ENCODE measurements around the gene RPS28.
"Not testable (repeated sequence)": the region's sequence is repeated elsewhere in the genome, so short reads cannot be mapped to it uniquely, and the experiment has no call there.

The RPS28 gene

DNA sequence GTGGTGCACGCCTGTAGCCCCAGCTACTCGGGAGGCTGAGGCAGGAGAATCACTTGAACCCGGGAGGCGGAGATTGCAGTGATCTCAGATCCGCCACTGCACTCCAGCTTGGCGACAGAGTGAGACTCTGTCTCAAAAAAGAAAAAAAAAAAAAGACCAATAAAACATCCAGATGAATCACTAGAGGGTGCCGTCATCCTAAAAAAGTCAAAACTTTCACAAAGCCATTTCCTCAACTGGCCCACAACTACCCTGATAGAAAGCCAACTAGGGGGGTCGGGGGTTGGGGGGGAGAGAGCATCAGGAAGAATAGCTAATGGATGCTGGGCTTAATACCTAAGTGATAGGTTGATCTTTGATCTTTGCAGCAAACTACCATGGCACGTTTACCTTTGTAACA is 2.5 kb upstream of the RPS28 start:
- H4K8ac ChIP-seq (ENCODE audit: low read depth, low read length); H3K27me3 ChIP-seq (ENCODE audit: insufficient read depth, low read length, poor library complexity); H2BK15ac ChIP-seq (replicated peaks; ENCODE audit: low read depth); H3K4ac ChIP-seq (ENCODE audit: low read depth, low read length); H4K5ac ChIP-seq (ENCODE audit: low read length); H3K27ac ChIP-seq (ENCODE audit: low read depth, low read length); H3K4me3 ChIP-seq (ENCODE audit: low read length); H3K4me2 ChIP-seq (ENCODE audit: low read length); H3K56ac ChIP-seq (ENCODE audit: low read length); H3K36me3 ChIP-seq (ENCODE audit: control insufficient read depth, insufficient read depth, low read length); H3K23ac ChIP-seq (ENCODE audit: low read length); H2AK5ac ChIP-seq (ENCODE audit: low read length); H3K9ac ChIP-seq (ENCODE audit: low read length); H2BK120ac ChIP-seq (ENCODE audit: low read depth, low read length); H2BK5ac ChIP-seq (ENCODE audit: low read length); H3K18ac ChIP-seq (ENCODE audit: low read length): not testable (repeated sequence)
- H3K79me1 ChIP-seq (ENCODE audit: low read length) = peaks cover 12% of the 10 kb centered on the region
- no CpG with 5 or more reads among the region's 9 CpGs for WGBS (ENCODE audit: extremely low coverage, insufficient coverage, low lambda C conversion rate)
- H3K4me1 ChIP-seq (ENCODE audit: control insufficient read depth, low read depth, low read length) = peaks cover 12% of the 10 kb centered on the region
- DNase-seq = peak; percentile 53
- H3K79me2 ChIP-seq (ENCODE audit: control insufficient read depth, insufficient read depth, low read length) = peaks cover 26% of the 10 kb centered on the region

DNA sequence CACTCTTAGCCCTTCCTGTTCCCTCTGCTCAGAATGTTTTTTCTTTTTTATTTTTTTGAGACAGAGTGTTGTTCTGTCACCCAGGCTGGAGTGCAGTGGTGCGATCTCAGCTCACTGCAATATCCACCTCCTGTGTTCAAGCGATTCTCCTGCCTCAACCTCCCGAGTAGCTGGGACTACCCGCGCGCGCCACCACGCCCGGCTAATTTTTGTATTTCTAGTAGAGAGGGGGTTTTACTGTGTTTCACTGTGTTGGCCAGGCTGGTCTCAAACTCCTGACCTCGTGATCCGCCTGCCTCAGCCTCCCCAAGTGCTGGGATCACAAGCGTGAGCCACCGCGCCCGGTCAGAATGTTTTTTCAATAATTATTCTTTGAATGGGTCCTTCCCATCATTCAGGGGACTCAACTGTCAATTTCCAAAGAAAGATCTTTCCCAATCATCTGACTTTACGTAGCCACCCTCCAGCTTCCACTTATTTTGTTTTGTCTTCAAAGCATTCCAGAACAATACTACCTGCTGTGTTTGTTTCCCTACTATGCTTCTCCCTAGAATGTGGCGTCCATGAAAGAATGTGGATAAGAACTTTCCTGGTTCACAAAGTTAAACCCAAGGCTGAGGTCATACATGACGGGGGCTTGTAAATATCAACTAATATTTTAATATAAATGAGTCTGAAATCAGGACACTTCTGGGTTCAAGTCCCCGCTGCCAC is 1.3 kb upstream of the RPS28 start:
- Histone ChIP-seq H3K79me2 (ENCODE audit: control insufficient read depth, insufficient read depth, low read length) (peaks cover 26% of the 10 kb centered on the region), H3K18ac (ENCODE audit: low read length) (no peak overlapping the region), H2BK120ac (ENCODE audit: low read depth, low read length) (no peak overlapping the region), H4K5ac (ENCODE audit: low read length) (no peak overlapping the region), H3K27ac (ENCODE audit: low read depth, low read length) (peak overlapping the region; percentile 33), H2AK5ac (ENCODE audit: low read length) (peak overlapping the region; percentile 29), H3K9ac (ENCODE audit: low read length) (peak overlapping the region; percentile 91), H3K27me3 (ENCODE audit: insufficient read depth, low read length, poor library complexity) (no peaks in the 10 kb centered on the region), H3K4me3 (ENCODE audit: low read length) (peak overlapping the region; percentile 75), H2BK5ac (ENCODE audit: low read length) (no peak overlapping the region), H3K23ac (ENCODE audit: low read length) (no peak overlapping the region), H2BK15ac (replicated peaks; ENCODE audit: low read depth) (no peak overlapping the region), H3K36me3 (ENCODE audit: control insufficient read depth, insufficient read depth, low read length) (peaks cover 7% of the 10 kb centered on the region), H3K56ac (ENCODE audit: low read length) (peak overlapping the region; percentile 96), H3K4ac (ENCODE audit: low read depth, low read length) (no peak overlapping the region), H3K4me2 (ENCODE audit: low read length) (peak overlapping the region; percentile 95), H3K4me1 (ENCODE audit: control insufficient read depth, low read depth, low read length) (peaks cover 12% of the 10 kb centered on the region), H3K79me1 (ENCODE audit: low read length) (peaks cover 12% of the 10 kb centered on the region), H4K8ac (ENCODE audit: low read depth, low read length) (no peak overlapping the region)
- DNase-seq = peak; percentile 80
- no CpG with 5 or more reads among the region's 19 CpGs for WGBS (ENCODE audit: extremely low coverage, insufficient coverage, low lambda C conversion rate)

DNA sequence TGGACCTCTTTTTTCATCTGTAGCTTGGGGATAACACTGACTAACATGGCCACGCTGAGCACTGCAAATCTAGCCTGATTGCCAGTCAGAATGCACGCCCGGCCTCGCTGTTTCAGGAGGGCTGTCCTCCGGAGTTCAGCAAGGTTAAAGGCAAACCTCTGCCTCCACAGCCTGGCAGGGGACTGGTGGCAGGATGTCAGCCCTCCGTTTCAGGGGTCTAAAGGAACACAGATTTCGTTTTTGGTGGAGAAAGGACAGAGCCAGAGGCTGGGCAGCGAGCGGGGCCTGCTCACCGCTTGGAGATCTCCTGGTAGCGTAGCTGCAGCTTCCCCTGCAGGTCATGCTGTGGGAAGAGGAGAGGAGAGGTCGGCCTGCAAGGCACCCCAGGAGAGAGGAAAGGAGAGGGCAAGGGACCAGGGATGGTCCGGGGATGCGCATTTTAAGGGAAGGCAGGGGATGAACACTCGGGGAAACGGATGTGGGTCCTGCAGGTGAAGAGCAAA is 681 bp upstream of the RPS28 start:
- H2AK5ac ChIP-seq (ENCODE audit: low read length) = peak overlapping the region; percentile 52
- peak overlapping the region; percentile 26 for H3K4ac ChIP-seq (ENCODE audit: low read depth, low read length)
- peaks cover 12% of the 10 kb centered on the region for H3K79me1 ChIP-seq (ENCODE audit: low read length)
- DNase-seq = peak; percentile 61
- H3K4me1 ChIP-seq (ENCODE audit: control insufficient read depth, low read depth, low read length) = peaks cover 12% of the 10 kb centered on the region
- H3K18ac ChIP-seq (ENCODE audit: low read length) = peak overlapping the region; percentile 29
- no peak overlapping the region for H2BK120ac ChIP-seq (ENCODE audit: low read depth, low read length)
- WGBS (ENCODE audit: extremely low coverage, insufficient coverage, low lambda C conversion rate) = no CpG with 5 or more reads among the region's 16 CpGs
- H4K5ac ChIP-seq (ENCODE audit: low read length) = peak overlapping the region; percentile 90
- peak overlapping the region; percentile 75 for H3K4me3 ChIP-seq (ENCODE audit: low read length)
- H3K23ac ChIP-seq (ENCODE audit: low read length) = no peak overlapping the region
- peak overlapping the region; percentile 96 for H3K56ac ChIP-seq (ENCODE audit: low read length)
- H3K27ac ChIP-seq (ENCODE audit: low read depth, low read length) = peak overlapping the region; percentile 33
- peak overlapping the region; percentile 57 for H2BK5ac ChIP-seq (ENCODE audit: low read length)
- peaks cover 26% of the 10 kb centered on the region for H3K79me2 ChIP-seq (ENCODE audit: control insufficient read depth, insufficient read depth, low read length)
- peak overlapping the region; percentile 91 for H3K9ac ChIP-seq (ENCODE audit: low read length)
- H4K8ac ChIP-seq (ENCODE audit: low read depth, low read length) = no peak overlapping the region
- no peak overlapping the region for H2BK15ac ChIP-seq (replicated peaks; ENCODE audit: low read depth)
- H3K4me2 ChIP-seq (ENCODE audit: low read length) = peak overlapping the region; percentile 95
- peaks cover 7% of the 10 kb centered on the region for H3K36me3 ChIP-seq (ENCODE audit: control insufficient read depth, insufficient read depth, low read length)
- no peaks in the 10 kb centered on the region for H3K27me3 ChIP-seq (ENCODE audit: insufficient read depth, low read length, poor library complexity)

DNA sequence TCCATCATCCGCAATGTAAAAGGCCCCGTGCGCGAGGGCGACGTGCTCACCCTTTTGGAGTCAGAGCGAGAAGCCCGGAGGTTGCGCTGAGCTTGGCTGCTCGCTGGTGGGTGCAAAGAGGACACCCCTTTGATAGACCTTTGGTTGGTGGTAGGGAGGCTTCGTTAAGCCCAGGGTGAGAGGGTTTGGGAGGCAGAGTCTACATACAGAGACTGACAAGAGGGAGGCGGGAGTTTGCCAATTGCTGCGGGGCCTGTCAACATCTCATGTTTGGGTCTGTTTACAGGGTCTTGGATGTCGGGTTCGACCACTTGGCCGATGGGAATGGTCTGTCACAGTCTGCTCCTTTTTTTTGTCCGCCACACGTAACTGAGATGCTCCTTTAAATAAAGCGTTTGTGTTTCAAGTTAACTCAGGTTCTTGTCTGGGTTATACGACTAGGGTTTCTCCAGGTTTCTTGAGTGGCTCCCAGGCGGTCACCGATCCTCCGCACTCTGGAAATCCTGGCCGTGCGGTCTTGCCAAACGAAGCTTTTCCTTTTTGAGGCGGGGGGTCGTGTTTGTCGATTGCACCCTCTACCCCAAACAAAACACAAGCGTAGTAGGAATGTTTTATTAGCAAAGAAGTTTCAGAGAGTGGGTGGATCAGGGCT is 816 bp downstream of the RPS28 start:
- Histone ChIP-seq H3K27me3 (ENCODE audit: insufficient read depth, low read length, poor library complexity) (no peaks in the 10 kb centered on the region), H2BK120ac (ENCODE audit: low read depth, low read length) (no peak overlapping the region)
- no CpG with 5 or more reads among the region's 30 CpGs for WGBS (ENCODE audit: extremely low coverage, insufficient coverage, low lambda C conversion rate)

DNA sequence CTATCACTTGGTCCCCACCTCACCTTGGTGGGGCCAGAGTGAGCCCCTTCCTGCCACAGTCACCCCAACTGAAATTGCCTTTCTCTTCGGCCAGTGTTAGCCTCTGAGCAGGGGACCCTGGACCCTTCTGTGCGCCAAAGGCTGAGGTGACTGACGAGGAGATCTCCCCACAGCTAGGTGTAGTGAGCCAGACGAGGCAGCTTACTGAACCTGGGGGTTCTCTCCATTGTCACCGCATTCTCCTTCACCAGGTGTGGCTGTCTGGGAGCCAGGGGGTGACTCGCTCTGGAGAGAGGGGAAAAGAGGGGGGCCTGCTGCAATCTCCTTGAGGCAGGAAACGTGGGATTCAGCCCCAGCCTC is 1.3 kb downstream of the RPS28 start:
- Histone ChIP-seq H3K36me3 (ENCODE audit: control insufficient read depth, insufficient read depth, low read length) (peaks cover 7% of the 10 kb centered on the region), H4K8ac (ENCODE audit: low read depth, low read length) (no peak overlapping the region), H3K27me3 (ENCODE audit: insufficient read depth, low read length, poor library complexity) (no peaks in the 10 kb centered on the region), H3K9ac (ENCODE audit: low read length) (peak overlapping the region; percentile 87), H3K56ac (ENCODE audit: low read length) (peak overlapping the region; percentile 86), H3K4me2 (ENCODE audit: low read length) (peak overlapping the region; percentile 74), H3K18ac (ENCODE audit: low read length) (no peak overlapping the region), H3K79me1 (ENCODE audit: low read length) (peaks cover 12% of the 10 kb centered on the region), H2BK15ac (replicated peaks; ENCODE audit: low read depth) (no peak overlapping the region), H2BK5ac (ENCODE audit: low read length) (no peak overlapping the region), H2AK5ac (ENCODE audit: low read length) (no peak overlapping the region), H3K4me1 (ENCODE audit: control insufficient read depth, low read depth, low read length) (peaks cover 6% of the 10 kb centered on the region), H3K23ac (ENCODE audit: low read length) (no peak overlapping the region), H3K4me3 (ENCODE audit: low read length) (peak overlapping the region; percentile 71), H3K27ac (ENCODE audit: low read depth, low read length) (no peak overlapping the region), H2BK120ac (ENCODE audit: low read depth, low read length) (no peak overlapping the region), H3K4ac (ENCODE audit: low read depth, low read length) (no peak overlapping the region), H4K5ac (ENCODE audit: low read length) (no peak overlapping the region), H3K79me2 (ENCODE audit: control insufficient read depth, insufficient read depth, low read length) (peaks cover 26% of the 10 kb centered on the region)
- no CpG with 5 or more reads among the region's 7 CpGs for WGBS (ENCODE audit: extremely low coverage, insufficient coverage, low lambda C conversion rate)
- no peak for DNase-seq

More for the DNA sequence above, 816 bp downstream of the RPS28 start:
- Histone ChIP-seq H3K4me1 (ENCODE audit: control insufficient read depth, low read depth, low read length) (peaks cover 6% of the 10 kb centered on the region), H2AK5ac (ENCODE audit: low read length) (no peak overlapping the region), H3K4ac (ENCODE audit: low read depth, low read length) (no peak overlapping the region), H3K9ac (ENCODE audit: low read length) (peak overlapping the region; percentile 87), H2BK5ac (ENCODE audit: low read length) (no peak overlapping the region), H3K79me2 (ENCODE audit: control insufficient read depth, insufficient read depth, low read length) (peaks cover 26% of the 10 kb centered on the region), H3K4me3 (ENCODE audit: low read length) (peak overlapping the region; percentile 71), H4K8ac (ENCODE audit: low read depth, low read length) (no peak overlapping the region), H3K27ac (ENCODE audit: low read depth, low read length) (no peak overlapping the region), H3K4me2 (ENCODE audit: low read length) (peak overlapping the region; percentile 74), H3K23ac (ENCODE audit: low read length) (peak overlapping the region; percentile 3), H3K56ac (ENCODE audit: low read length) (peak overlapping the region; percentile 86), H3K79me1 (ENCODE audit: low read length) (peaks cover 12% of the 10 kb centered on the region), H3K18ac (ENCODE audit: low read length) (no peak overlapping the region), H4K5ac (ENCODE audit: low read length) (no peak overlapping the region), H3K36me3 (ENCODE audit: control insufficient read depth, insufficient read depth, low read length) (peaks cover 7% of the 10 kb centered on the region), H2BK15ac (replicated peaks; ENCODE audit: low read depth) (no peak overlapping the region)
- DNase-seq = no peak

Measured in mesendoderm (in vitro differentiated cells).